Activated naive CD4-positive, alpha-beta T cell treated with anti-CD3 and anti-CD28 coated beads for 36 hours (primary cell): Measurements from ENCODE around the gene RAPH1. TPM values are rescaled to one million over a fixed set of nuclear protein-coding genes. Genes with fewer than 3 reads are reported as not detected.
"Not testable (repeated sequence)": the region's sequence is repeated elsewhere in the genome, so short reads cannot be mapped to it uniquely, and the experiment has no call there.

Experiments
- CTCF ChIA-PET: fragments of 350-600 bp; sonication (Branson Sonifier 250); formaldehyde crosslinking; loops from one replicate; lab custom pipeline; 2021; ENCODE audit warnings: antibody characterized with exemption; lab: Charles Lee
- DNase-seq: peaks from one replicate; pipeline ENCODE4 v3.0.0-alpha.2; 2020
- H3K27ac Mint-ChIP-seq: one replicate; pipeline ENCODE4 v1.8.0; 2021; ENCODE audit warnings: mild to moderate bottlenecking, mixed read lengths
- H3K27me3 Mint-ChIP-seq: one replicate; pipeline ENCODE4 v1.8.0; 2021; ENCODE audit warnings: low read depth, mixed read lengths
- H3K36me3 Mint-ChIP-seq: one replicate; pipeline ENCODE4 v1.8.0; 2021; ENCODE audit warnings: low read depth, mixed read lengths
- H3K4me1 Mint-ChIP-seq: one replicate; pipeline ENCODE4 v1.8.0; 2021; ENCODE audit warnings: low read depth, mixed read lengths
- H3K4me3 Mint-ChIP-seq: one replicate; pipeline ENCODE4 v1.8.0; 2021; ENCODE audit warnings: mild to moderate bottlenecking, moderate library complexity, mixed read lengths
- H3K9me3 Mint-ChIP-seq: one replicate; pipeline ENCODE4 v1.8.0; 2021; ENCODE audit warnings: mixed read lengths
- intact Hi-C: fragments of 100-400 bp; cut with micrococcal nuclease; formaldehyde crosslinking; loops from one replicate; pipeline ENCODE4 v1.15.1; 2023
- total RNA-seq, 2 experiments: library from RNA; stranded (reverse); gene quantifications; one replicate each; pipeline ENCODE4 v1.2.3, GENCODE V29; 2021

The RAPH1 gene
- total RNA-seq, 2 experiments from 2014 or later, result 8.6 to 11.9 TPM

- Mint-ChIP-seq H3K27me3 (no peaks in the 10 kb centered on the region), H3K36me3 (peaks cover 31% of the 10 kb centered on the region), H3K27ac (no peak overlapping the region), H3K4me1 (no peaks in the 10 kb centered on the region), H3K9me3 (peaks cover 9% of the 10 kb centered on the region), H3K4me3 (no peak overlapping the region)
- CTCF ChIA-PET, result interaction anchor here (0.6 kb wide), 1 partner anchor 421 kb away, joined by 5 read pairs; no protein-coding TSS in a partner anchor
- DNase-seq, result no peak
- intact Hi-C loops, result loop anchor here (1.0 kb wide), 1 partner anchor 29 kb away; no protein-coding TSS in a partner anchor
Observed at GRCh38 chr2:203418271-203418670, 116.8 kb downstream of the RAPH1 start.

GRCh38 chr2:203413796-203414195 is 121.3 kb downstream of the RAPH1 start:
- no peak for DNase-seq
- intact Hi-C loops, result no loop called here
- Mint-ChIP-seq H3K4me3 (no peak overlapping the region), H3K36me3 (peaks cover 32% of the 10 kb centered on the region), H3K27ac (no peak overlapping the region), H3K27me3 (no peaks in the 10 kb centered on the region), H3K9me3 (peaks cover 9% of the 10 kb centered on the region), H3K4me1 (peaks cover 5% of the 10 kb centered on the region)
- CTCF ChIA-PET, result no interaction called here

GRCh38 chr2:203412546-203413331 is 122.4 kb downstream of the RAPH1 start:
- Mint-ChIP-seq H3K4me3 (no peak overlapping the region), H3K27me3 (no peaks in the 10 kb centered on the region), H3K27ac (no peak overlapping the region), H3K4me1 (peaks cover 5% of the 10 kb centered on the region), H3K9me3 (peaks cover 1% of the 10 kb centered on the region), H3K36me3 (peaks cover 25% of the 10 kb centered on the region)
- CTCF ChIA-PET, result no interaction called here
- intact Hi-C loops, result no loop called here
- no peak for DNase-seq

GRCh38 chr2:203407496-203407895 is 127.6 kb downstream of the RAPH1 start:
- CTCF ChIA-PET, result interaction anchor here (0.6 to 1.0 kb wide), 2 partner anchors 47 to 182 kb away, joined by 3 read pairs; no protein-coding TSS in a partner anchor

GRCh38 chr2:203404996-203405395 is 130.1 kb downstream of the RAPH1 start:
- H3K36me3 Mint-ChIP-seq, result peaks cover 23% of the 10 kb centered on the region
- H3K4me3 Mint-ChIP-seq, result no peak overlapping the region
- no peak overlapping the region for H3K27ac Mint-ChIP-seq
- no peaks in the 10 kb centered on the region for H3K4me1 Mint-ChIP-seq
- H3K9me3 Mint-ChIP-seq, result no peaks in the 10 kb centered on the region
- no peak for DNase-seq
- CTCF ChIA-PET, result no interaction called here
- intact Hi-C loops, result no loop called here
- H3K27me3 Mint-ChIP-seq, result no peaks in the 10 kb centered on the region

More at GRCh38 chr2:203407496-203407895, 127.6 kb downstream of the RAPH1 start:
- intact Hi-C loops, result no loop called here
- no peaks in the 10 kb centered on the region for H3K9me3 Mint-ChIP-seq
- H3K4me1 Mint-ChIP-seq, result peaks cover under 1% of the 10 kb centered on the region
- no peak for DNase-seq
- no peak overlapping the region for H3K4me3 Mint-ChIP-seq
- H3K27ac Mint-ChIP-seq, result no peak overlapping the region
- no peaks in the 10 kb centered on the region for H3K27me3 Mint-ChIP-seq
- peaks cover 25% of the 10 kb centered on the region for H3K36me3 Mint-ChIP-seq

GRCh38 chr2:203400805-203401585 is 134.1 kb downstream of the RAPH1 start:
- H3K4me3 Mint-ChIP-seq, result no peak overlapping the region
- H3K27ac Mint-ChIP-seq, result no peak overlapping the region
- intact Hi-C loops, result no loop called here
- peaks cover 4% of the 10 kb centered on the region for H3K9me3 Mint-ChIP-seq
- peaks cover 27% of the 10 kb centered on the region for H3K36me3 Mint-ChIP-seq
- CTCF ChIA-PET, result no interaction called here
- H3K27me3 Mint-ChIP-seq, result no peaks in the 10 kb centered on the region
- H3K4me1 Mint-ChIP-seq, result no peaks in the 10 kb centered on the region
- DNase-seq, result no peak

- H3K27me3 Mint-ChIP-seq, result no peaks in the 10 kb centered on the region
Observed at GRCh38 chr2:203399031-203399430, 136.1 kb downstream of the RAPH1 start.

GRCh38 chr2:203396667-203397066 is 138.4 kb downstream of the RAPH1 start:
- DNase-seq, result no peak
- intact Hi-C loops, result no loop called here
- Mint-ChIP-seq H3K4me1 (no peaks in the 10 kb centered on the region), H3K36me3 (peaks cover 20% of the 10 kb centered on the region), H3K4me3 (no peak overlapping the region), H3K9me3 (peaks cover 4% of the 10 kb centered on the region), H3K27me3 (no peaks in the 10 kb centered on the region), H3K27ac (no peak overlapping the region)
- CTCF ChIA-PET, result interaction anchor here (0.7 kb wide), 2 partner anchors 15 to 457 kb away, joined by 3 read pairs; no protein-coding TSS in a partner anchor

More at GRCh38 chr2:203399031-203399430, 136.1 kb downstream of the RAPH1 start:
- H3K36me3 Mint-ChIP-seq, result peaks cover 22% of the 10 kb centered on the region
- H3K9me3 Mint-ChIP-seq, result peaks cover 4% of the 10 kb centered on the region
- CTCF ChIA-PET, result no interaction called here
- H3K4me1 Mint-ChIP-seq, result no peaks in the 10 kb centered on the region
- intact Hi-C loops, result no loop called here
- no peak overlapping the region for H3K27ac Mint-ChIP-seq
- H3K4me3 Mint-ChIP-seq, result no peak overlapping the region
- DNase-seq, result no peak

GRCh38 chr2:203395858-203396257 is 139.2 kb downstream of the RAPH1 start:
- Mint-ChIP-seq H3K27me3 (no peaks in the 10 kb centered on the region), H3K27ac (no peak overlapping the region), H3K4me1 (no peaks in the 10 kb centered on the region), H3K4me3 (no peak overlapping the region), H3K9me3 (peaks cover 4% of the 10 kb centered on the region), H3K36me3 (peaks cover 20% of the 10 kb centered on the region)
- no peak for DNase-seq
- CTCF ChIA-PET, result interaction anchor here (0.6 kb wide), 1 partner anchor 254 kb away, joined by 5 read pairs; no protein-coding TSS in a partner anchor
- intact Hi-C loops, result no loop called here

GRCh38 chr2:203394519-203395227 is 140.4 kb downstream of the RAPH1 start:
- H3K4me3 Mint-ChIP-seq, result no peak overlapping the region
- CTCF ChIA-PET, result no interaction called here
- no peak for DNase-seq
- H3K27ac Mint-ChIP-seq, result no peak overlapping the region
- intact Hi-C loops, result no loop called here
- no peaks in the 10 kb centered on the region for H3K27me3 Mint-ChIP-seq
- H3K4me1 Mint-ChIP-seq, result no peaks in the 10 kb centered on the region
- peaks cover 4% of the 10 kb centered on the region for H3K9me3 Mint-ChIP-seq
- peaks cover 20% of the 10 kb centered on the region for H3K36me3 Mint-ChIP-seq

GRCh38 chr2:203388153-203388552 is 146.9 kb downstream of the RAPH1 start:
- intact Hi-C loops, H3K27me3 Mint-ChIP-seq, H3K27ac Mint-ChIP-seq, H3K4me1 Mint-ChIP-seq, DNase-seq, CTCF ChIA-PET, H3K9me3 Mint-ChIP-seq, H3K4me3 Mint-ChIP-seq, H3K36me3 Mint-ChIP-seq: not testable (repeated sequence)

- Mint-ChIP-seq H3K9me3 (no peaks in the 10 kb centered on the region), H3K27me3 (no peaks in the 10 kb centered on the region), H3K36me3 (peaks cover 3% of the 10 kb centered on the region), H3K27ac (no peak overlapping the region), H3K4me1 (no peaks in the 10 kb centered on the region), H3K4me3 (no peak overlapping the region)
- no peak for DNase-seq
- intact Hi-C loops, result no loop called here
- CTCF ChIA-PET, result no interaction called here
Observed at GRCh38 chr2:203383038-203383437, 152.1 kb downstream of the RAPH1 start.
